ENCODE measurements around the gene BAHCC1.

BAHCC1 gene

DNA sequence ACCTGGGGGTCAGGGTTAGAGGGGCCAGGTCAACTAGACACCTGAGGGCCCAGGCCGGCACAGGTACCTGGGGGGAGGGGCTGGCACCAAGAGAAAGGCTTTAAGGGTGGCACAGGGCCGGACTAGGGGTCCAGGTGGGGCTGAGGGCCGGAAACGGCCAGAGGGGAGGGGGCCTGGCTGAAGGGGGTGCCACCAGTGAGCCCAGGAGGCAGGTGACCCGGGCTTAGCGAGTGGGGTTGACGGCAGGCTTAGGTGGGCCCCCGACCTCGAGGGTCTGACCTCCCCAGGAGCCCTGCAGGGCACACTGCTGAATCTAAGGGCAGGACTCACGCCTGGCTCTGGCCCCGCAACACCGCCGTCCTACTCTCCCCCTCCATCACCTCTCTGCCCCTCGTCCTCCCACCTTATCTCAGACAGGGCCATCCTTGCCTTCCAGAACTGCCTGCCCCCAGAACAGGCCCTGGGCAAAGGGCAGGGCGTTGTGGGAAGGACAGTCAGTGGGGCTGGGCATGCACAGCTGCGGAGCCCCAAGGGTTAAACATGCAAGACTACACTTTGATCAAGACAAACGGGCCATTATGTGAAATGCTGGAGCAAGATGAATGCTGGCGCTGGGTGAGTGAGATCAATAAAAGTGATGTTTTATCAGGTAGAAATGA is 73.0 kb downstream of the BAHCC1 start:
- no peak for TF ChIP-seq CTCF (IDR thresholded peaks at IDR 0.05; ENCODE audit: low read depth, low read length, poor library complexity, severe bottlenecking)
- no peak for TF ChIP-seq EZH2phosphoT487 (IDR thresholded peaks at IDR 0.05; ENCODE audit: borderline replicate concordance, low read length)
- no peak overlapping the region for H3K4me2 ChIP-seq (ENCODE audit: low read length)
- no peaks in the 10 kb centered on the region for H3K9me3 ChIP-seq (ENCODE audit: control insufficient read depth, insufficient read depth, low read length)
- H4K20me1 ChIP-seq (ENCODE audit: control insufficient read depth, insufficient read depth, low read depth, low read length), result no peaks in the 10 kb centered on the region
- H3F3A ChIP-seq (ENCODE audit: control insufficient read depth, insufficient read depth), result no peaks in the 10 kb centered on the region
- no peak overlapping the region for H3K4me3 ChIP-seq (ENCODE audit: low read length)
- H3K36me3 ChIP-seq (ENCODE audit: control insufficient read depth, low read length), result no peaks in the 10 kb centered on the region
- H3K79me2 ChIP-seq (ENCODE audit: control insufficient read depth, low read length), result no peaks in the 10 kb centered on the region
- no peak overlapping the region for H3K27ac ChIP-seq (ENCODE audit: low read depth, low read length)
- H3K4me1 ChIP-seq (ENCODE audit: control insufficient read depth, low read length), result no peaks in the 10 kb centered on the region
- H3K27me3 ChIP-seq (ENCODE audit: control insufficient read depth, low read length), result no peaks in the 10 kb centered on the region
- no peaks in the 10 kb centered on the region for H3K9me2 ChIP-seq (replicated peaks; ENCODE audit: control insufficient read depth, low read length)

DNA sequence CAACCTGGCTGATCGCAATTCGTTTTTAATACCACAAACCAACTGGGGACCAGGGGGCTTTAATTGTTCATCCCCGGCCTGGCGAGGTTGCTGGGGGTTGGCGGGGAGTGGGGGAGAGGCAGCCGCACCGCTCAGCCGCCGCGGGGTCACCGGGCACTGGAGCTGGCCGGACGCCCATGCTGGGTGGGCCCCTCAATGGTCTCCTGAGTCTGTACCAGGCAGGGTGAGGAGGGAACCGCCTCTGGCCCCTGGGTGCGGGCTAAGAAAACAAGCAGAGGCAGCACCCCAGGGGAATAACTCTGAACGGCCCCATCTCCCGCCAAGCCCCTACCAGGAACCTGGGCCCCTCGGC is 73.5 kb downstream of the BAHCC1 start:
- TF ChIP-seq EZH2phosphoT487 (IDR thresholded peaks at IDR 0.05; ENCODE audit: borderline replicate concordance, low read length), result no peak
- TF ChIP-seq CTCF (IDR thresholded peaks at IDR 0.05; ENCODE audit: low read depth, low read length, poor library complexity, severe bottlenecking), result no peak
- H3F3A ChIP-seq (ENCODE audit: control insufficient read depth, insufficient read depth), result no peaks in the 10 kb centered on the region
- no peak overlapping the region for H3K4me3 ChIP-seq (ENCODE audit: low read length)
- no peaks in the 10 kb centered on the region for H3K4me1 ChIP-seq (ENCODE audit: control insufficient read depth, low read length)
- H3K27me3 ChIP-seq (ENCODE audit: control insufficient read depth, low read length), result no peaks in the 10 kb centered on the region
- no peaks in the 10 kb centered on the region for H3K9me2 ChIP-seq (replicated peaks; ENCODE audit: control insufficient read depth, low read length)
- H3K4me2 ChIP-seq (ENCODE audit: low read length), result no peak overlapping the region
- H3K27ac ChIP-seq (ENCODE audit: low read depth, low read length), result no peak overlapping the region
- no peaks in the 10 kb centered on the region for H3K36me3 ChIP-seq (ENCODE audit: control insufficient read depth, low read length)
- no peaks in the 10 kb centered on the region for H4K20me1 ChIP-seq (ENCODE audit: control insufficient read depth, insufficient read depth, low read depth, low read length)
- H3K9me3 ChIP-seq (ENCODE audit: control insufficient read depth, insufficient read depth, low read length), result no peaks in the 10 kb centered on the region
- no peaks in the 10 kb centered on the region for H3K79me2 ChIP-seq (ENCODE audit: control insufficient read depth, low read length)

- Histone ChIP-seq H3K36me3 (ENCODE audit: control insufficient read depth, low read length) (no peaks in the 10 kb centered on the region), H3K4me2 (ENCODE audit: low read length) (no peak overlapping the region), H3F3A (ENCODE audit: control insufficient read depth, insufficient read depth) (no peaks in the 10 kb centered on the region), H3K4me1 (ENCODE audit: control insufficient read depth, low read length) (no peaks in the 10 kb centered on the region), H3K9me3 (ENCODE audit: control insufficient read depth, insufficient read depth, low read length) (no peaks in the 10 kb centered on the region), H3K79me2 (ENCODE audit: control insufficient read depth, low read length) (no peaks in the 10 kb centered on the region), H3K27me3 (ENCODE audit: control insufficient read depth, low read length) (no peaks in the 10 kb centered on the region), H3K27ac (ENCODE audit: low read depth, low read length) (no peak overlapping the region), H3K9me2 (replicated peaks; ENCODE audit: control insufficient read depth, low read length) (no peaks in the 10 kb centered on the region), H3K4me3 (ENCODE audit: low read length) (no peak overlapping the region), H4K20me1 (ENCODE audit: control insufficient read depth, insufficient read depth, low read depth, low read length) (no peaks in the 10 kb centered on the region)
- TF ChIP-seq EZH2phosphoT487 (IDR thresholded peaks at IDR 0.05; ENCODE audit: borderline replicate concordance, low read length), result no peak
- no peak for TF ChIP-seq CTCF (IDR thresholded peaks at IDR 0.05; ENCODE audit: low read depth, low read length, poor library complexity, severe bottlenecking)
Measured at GRCh38 chr17:81469266-81469665, 74.0 kb downstream of the BAHCC1 start.
